HepG2 (cell line): Measurements from ENCODE around the gene LRR1. TPM values are rescaled to one million over a fixed set of nuclear protein-coding genes. Genes with fewer than 3 reads are reported as not detected.

Experiments used
- ATF2 ChIP-seq: sonication (generic); formaldehyde crosslinking; IDR thresholded peaks from 2 replicates; pipeline ENCODE4 v1.4.0; 2020; ENCODE audit warnings: missing genetic modification reagents
- ATF7-NPFF ChIP-seq: sonication (generic); formaldehyde crosslinking; IDR thresholded peaks from 2 replicates; pipeline ENCODE4 v1.8.1; 2023; ENCODE audit warnings: mild to moderate bottlenecking, low read depth, missing genetic modification reagents, moderate library complexity
- CAMTA2 ChIP-seq: sonication (generic); formaldehyde crosslinking; IDR thresholded peaks from 2 replicates; pipeline ENCODE4 v1.4.0; 2020; ENCODE audit warnings: mild to moderate bottlenecking, missing genetic modification reagents, borderline replicate concordance
- CREB3 ChIP-seq: sonication (generic); formaldehyde crosslinking; IDR thresholded peaks from 2 replicates; pipeline ENCODE4 v1.5.0; 2020; ENCODE audit warnings: missing genetic modification reagents
- MYC ChIP-seq: sonication (generic); formaldehyde crosslinking; IDR thresholded peaks from 2 replicates; pipeline ENCODE4 v1.9.0; 2021; ENCODE audit warnings: missing genetic modification reagents, borderline replicate concordance
- NR2C2 ChIP-seq: sonication (generic); formaldehyde crosslinking; IDR thresholded peaks from 2 replicates; pipeline ENCODE4 v1.4.0; 2020; ENCODE audit warnings: missing genetic modification reagents, mild to moderate bottlenecking, moderate library complexity, borderline replicate concordance
- SSRP1 ChIP-seq: IDR thresholded peaks from 2 replicates; pipeline ENCODE4 v1.6.1; 2016; ENCODE audit warnings: control low read depth
- ZBTB10 ChIP-seq: sonication (generic); formaldehyde crosslinking; IDR thresholded peaks from 2 replicates; pipeline ENCODE4 v1.4.0; 2020; ENCODE audit warnings: missing genetic modification reagents, borderline replicate concordance
- ZBTB38 ChIP-seq: sonication (generic); formaldehyde crosslinking; IDR thresholded peaks from 2 replicates; pipeline ENCODE4 v1.5.1; 2020; ENCODE audit warnings: mild to moderate bottlenecking, missing genetic modification reagents
- ZBTB7B ChIP-seq: sonication (generic); formaldehyde crosslinking; IDR thresholded peaks from 2 replicates; pipeline ENCODE4 v1.4.0; 2020; ENCODE audit warnings: missing genetic modification reagents
- ZGPAT ChIP-seq: IDR thresholded peaks from 2 replicates; pipeline ENCODE4 v1.6.1; 2016; ENCODE audit warnings: mild to moderate bottlenecking
- ZNF264 ChIP-seq: sonication (generic); formaldehyde crosslinking; IDR thresholded peaks from 2 replicates; pipeline ENCODE4 v1.4.0; 2020; ENCODE audit warnings: missing genetic modification reagents
- ZNF414 ChIP-seq: sonication (generic); formaldehyde crosslinking; IDR thresholded peaks from 2 replicates; pipeline ENCODE4 v1.5.0; 2020; ENCODE audit warnings: missing genetic modification reagents
- polyA plus RNA-seq, 8 experiments: library from polyadenylated mRNA; depleted of rRNA in 3 of 8; stranded (reverse) in 7 of 8; unstranded in 1 of 8; fragments of >200 nt; fragmentation: Illumina TruSeq in 4 of 8; extraction: Trizol in 4 of 8; gene quantifications; 2 replicates each; pipeline versions ENCODE4 v1.2.1 to v1.2.3, GENCODE V29; 2011 to 2016; ENCODE audit warnings: low read depth in 4 of 8, missing spikeins in 1 of 8, mixed read lengths in 1 of 8; ENCODE audit not compliant: insufficient read depth in 1 of 8
- total RNA-seq, 5 experiments: library from RNA; depleted of rRNA; stranded (reverse); fragments of >200 nt; fragmentation: Illumina TruSeq; extraction: Trizol; gene quantifications; 2 replicates each; pipeline ENCODE4 v1.2.3, GENCODE V29; 2016; ENCODE audit warnings: low read depth in 1 of 5
- TF ChIP-seq, protein P1 (sequence below), 2 experiments: sonication (generic) in 1 of 2; formaldehyde crosslinking in 1 of 2; IDR thresholded peaks; 2 replicates each; pipeline versions ENCODE4 v1.4.0 to v1.6.1; 2016 to 2020; ENCODE audit warnings: borderline replicate concordance in 1 of 2, low read depth in 1 of 2, mild to moderate bottlenecking in 1 of 2, missing genetic modification reagents in 1 of 2

The LRR1 gene
- total and polyA plus RNA-seq, 2 of the 13 experiments (the other 11 are each of a cell fraction or from before 2014, with no cell fraction given), result 7.0 to 36.2 TPM

DNA sequence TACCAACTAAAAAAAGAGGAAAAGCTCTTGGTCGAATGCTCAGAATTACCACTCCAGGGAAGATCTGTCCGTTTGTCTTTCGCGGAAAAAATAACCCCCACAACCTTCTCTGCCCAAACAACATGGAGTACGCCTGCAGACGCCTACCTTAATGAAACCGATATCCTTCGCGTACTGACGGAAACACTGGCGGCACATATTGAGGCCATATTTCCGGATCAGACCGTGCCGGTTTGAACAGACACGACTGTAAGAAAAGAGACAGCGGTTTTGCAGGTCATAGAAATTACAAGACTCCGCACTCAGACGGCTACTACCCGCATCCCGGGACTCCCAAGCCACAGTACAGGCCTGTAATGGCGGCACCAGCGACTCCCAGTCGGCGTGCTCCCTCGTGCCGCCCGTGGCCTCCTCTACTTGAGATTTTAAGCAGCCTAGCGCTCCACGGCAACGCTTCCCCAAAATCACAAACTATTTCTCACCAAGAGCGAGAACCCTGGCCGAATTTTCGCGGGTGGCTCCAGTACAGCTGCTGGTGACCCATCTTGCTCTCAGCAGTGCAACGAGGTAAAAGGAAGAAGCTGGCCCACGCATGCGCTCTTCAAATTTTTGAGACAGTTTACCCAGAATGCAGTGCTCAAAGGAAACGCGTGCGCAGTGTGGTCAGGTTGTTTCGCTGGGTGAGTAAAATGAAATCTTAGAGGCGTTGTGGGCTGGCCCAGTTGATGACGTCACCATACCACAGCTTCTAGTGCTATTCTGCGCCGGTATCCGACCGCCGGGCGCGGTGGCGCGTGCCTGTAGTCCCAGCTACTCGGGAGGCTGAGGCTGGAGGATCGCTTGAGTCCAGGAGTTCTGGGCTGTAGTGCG is 12.7 kb upstream of the LRR1 start, which contains the start of gene RPS29 (continued):
- no peak; the same call in 1 of the 2 replicates for TF ChIP-seq ZBTB10
- TF ChIP-seq ZGPAT (CRISPR knock-in tag), result peak; percentile 94
- peak; percentile 28; the same call in 1 of the 2 replicates for TF ChIP-seq NR2C2 (CRISPR knock-in tag)
- TF ChIP-seq ZNF414 (CRISPR knock-in tag), result no peak; the same call in 1 of the 2 replicates
- TF ChIP-seq ZNF264, result peak; percentile 96
- TF ChIP-seq CAMTA2 (CRISPR knock-in tag), result 0 out of 2 replicates have a peak, but pooled peaks have one; percentile 15
- peak; percentile 13; the same call in 1 of the 2 replicates for TF ChIP-seq CREB3
- TF ChIP-seq ZBTB7B (CRISPR knock-in tag), result peak; percentile 84
- peak; percentile 32; the same call in 1 of the 2 replicates for TF ChIP-seq ATF7-NPFF (CRISPR knock-in tag)
- peak; percentile 68; the same call in 1 of the 2 replicates for TF ChIP-seq SSRP1
- TF ChIP-seq ZBTB38, result no peak
- TF ChIP-seq MYC (CRISPR knock-in tag), result peak; percentile 96
- peak; percentile 99 for TF ChIP-seq ATF2
- TF ChIP-seq, protein P1, sequence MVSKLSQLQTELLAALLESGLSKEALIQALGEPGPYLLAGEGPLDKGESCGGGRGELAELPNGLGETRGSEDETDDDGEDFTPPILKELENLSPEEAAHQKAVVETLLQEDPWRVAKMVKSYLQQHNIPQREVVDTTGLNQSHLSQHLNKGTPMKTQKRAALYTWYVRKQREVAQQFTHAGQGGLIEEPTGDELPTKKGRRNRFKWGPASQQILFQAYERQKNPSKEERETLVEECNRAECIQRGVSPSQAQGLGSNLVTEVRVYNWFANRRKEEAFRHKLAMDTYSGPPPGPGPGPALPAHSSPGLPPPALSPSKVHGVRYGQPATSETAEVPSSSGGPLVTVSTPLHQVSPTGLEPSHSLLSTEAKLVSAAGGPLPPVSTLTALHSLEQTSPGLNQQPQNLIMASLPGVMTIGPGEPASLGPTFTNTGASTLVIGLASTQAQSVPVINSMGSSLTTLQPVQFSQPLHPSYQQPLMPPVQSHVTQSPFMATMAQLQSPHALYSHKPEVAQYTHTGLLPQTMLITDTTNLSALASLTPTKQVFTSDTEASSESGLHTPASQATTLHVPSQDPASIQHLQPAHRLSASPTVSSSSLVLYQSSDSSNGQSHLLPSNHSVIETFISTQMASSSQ (IDR thresholded peaks at IDR 0.05; ENCODE audit: low read depth), result no peak
- TF ChIP-seq, protein P1 (CRISPR knock-in tag; IDR thresholded peaks at IDR 0.05; ENCODE audit: borderline replicate concordance), result 0 out of 2 replicates have a peak, but pooled peaks have one; percentile 36
